ENCODE measurements around the gene CAMK2B.
A peak's percentile ranks its signal among the peaks of the same experiment; 100 is the strongest.

CAMK2B gene

DNA sequence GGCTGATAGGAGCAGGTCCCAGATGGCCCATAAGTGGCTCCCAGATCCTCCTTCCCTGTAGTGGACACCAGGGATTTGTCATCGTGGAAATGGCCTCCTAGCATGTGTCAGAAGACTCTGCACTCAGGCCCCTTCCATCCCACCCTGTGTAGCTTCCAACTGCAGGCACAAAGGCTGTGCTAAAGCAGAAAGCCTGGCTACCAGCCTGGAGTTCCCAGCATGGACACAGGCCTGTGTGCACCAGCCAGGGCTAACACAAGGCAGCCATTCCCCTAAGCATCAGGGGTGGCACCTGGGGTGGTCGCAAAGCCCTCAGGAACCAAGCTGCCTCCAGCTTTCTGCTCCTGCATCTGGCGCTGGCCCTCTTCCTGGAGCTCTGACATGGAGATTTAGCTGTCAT is 4.5 kb upstream of the CAMK2B start:
- DNase-seq: no peak

DNA sequence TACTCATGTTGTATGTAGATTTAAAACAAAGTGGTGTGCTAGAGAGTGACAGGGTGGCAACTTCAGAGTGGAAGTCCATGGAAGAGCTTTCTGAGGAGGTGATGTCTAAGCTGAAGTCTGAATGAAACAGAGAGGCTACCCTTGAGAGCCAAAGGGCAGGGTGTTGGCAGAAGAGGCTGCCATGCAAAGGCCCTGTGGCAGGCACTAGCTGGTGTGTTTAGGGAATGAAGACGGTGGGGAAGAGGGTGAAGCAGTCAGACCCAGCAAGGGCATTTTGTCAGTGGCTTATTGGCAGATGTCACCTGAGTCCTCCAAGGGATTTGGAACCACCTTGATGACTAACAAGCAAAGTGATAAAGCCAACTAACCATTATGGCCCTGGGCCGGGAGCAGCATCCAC is 3.7 kb upstream of the CAMK2B start:
- DNase-seq: no peak

DNA sequence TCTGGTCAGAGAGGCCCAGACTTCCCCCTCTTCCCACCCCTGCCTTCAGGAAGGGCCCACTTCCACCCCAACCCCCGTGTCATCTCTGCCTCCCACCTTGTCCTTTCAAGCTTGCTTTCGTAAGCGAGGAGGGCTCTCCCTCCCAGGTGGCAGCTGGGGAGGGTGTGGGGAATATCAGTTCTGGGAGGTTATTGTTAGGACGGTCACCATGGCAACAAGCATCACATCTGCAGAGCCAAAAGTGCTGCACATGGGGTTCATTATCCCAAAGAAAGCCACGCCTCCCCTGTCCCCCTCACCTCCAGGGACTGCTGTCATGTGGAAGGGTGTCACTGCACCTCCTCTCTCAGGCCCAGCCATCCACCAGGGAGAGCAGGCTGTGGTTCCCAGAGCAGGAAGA is 2.6 kb upstream of the CAMK2B start:
- DNase-seq: no peak

DNA sequence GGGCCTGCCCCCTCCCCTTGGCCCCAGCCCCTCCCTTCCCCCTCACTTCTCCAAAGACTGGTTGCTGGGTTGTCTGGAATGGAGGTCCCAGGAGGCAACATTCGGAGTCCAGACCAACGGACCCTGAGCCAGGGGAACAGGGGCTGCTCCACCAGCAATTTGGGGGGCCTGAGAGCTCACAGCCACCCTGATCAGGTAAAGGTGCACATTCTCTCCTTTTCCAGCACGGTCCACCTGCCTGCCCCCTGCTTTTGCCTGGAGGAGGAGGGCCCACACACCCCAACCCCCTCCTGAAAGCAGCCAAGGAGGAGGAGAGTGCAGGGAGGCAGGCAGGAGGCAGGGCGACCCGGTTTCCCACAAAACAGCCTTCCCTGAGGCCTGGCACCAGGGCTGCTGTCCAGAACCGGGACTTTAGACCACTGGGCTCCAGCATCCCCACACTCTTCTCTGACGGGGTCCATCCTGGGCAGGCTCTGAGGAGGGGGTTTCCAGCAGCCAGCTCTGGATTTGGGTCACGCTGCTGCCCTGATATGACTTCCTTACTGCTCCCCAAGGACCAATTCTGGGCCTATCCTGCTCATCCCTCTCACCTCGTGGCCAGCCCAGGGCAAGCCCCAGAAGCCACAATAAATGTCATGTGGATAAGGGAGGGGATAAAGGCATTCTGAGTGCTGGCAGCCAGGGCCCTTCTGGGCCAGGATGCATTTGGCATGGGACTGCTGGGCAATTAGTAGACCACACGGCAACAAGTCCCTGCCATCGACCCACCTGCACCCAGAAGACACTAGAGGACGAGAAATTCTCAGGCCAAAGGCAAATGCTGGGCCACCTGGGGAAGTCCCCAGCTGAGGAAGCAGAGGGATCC is 1.1 kb upstream of the CAMK2B start:
- no peak for DNase-seq

DNA sequence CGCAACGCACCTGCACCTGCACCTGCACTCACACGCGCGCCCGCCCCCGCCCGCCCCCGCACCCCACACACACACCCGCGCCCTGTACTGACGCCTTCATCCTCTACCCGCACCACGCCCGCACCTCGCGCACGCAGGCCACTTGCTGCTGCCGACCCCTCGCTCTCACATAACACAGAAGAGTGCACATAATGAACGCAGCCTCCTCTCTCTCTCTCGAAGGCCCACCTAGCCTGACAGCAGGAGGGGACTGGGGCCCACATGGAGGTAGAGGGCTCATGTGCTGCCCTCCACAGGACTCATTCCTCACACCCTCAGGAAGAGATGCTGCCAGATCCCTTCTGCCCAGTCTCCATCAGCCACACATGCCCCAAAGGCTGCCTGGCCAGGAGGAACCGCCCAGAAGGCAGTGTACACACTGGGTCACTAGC is 432 bp upstream of the CAMK2B start:
- no peak for DNase-seq

DNA sequence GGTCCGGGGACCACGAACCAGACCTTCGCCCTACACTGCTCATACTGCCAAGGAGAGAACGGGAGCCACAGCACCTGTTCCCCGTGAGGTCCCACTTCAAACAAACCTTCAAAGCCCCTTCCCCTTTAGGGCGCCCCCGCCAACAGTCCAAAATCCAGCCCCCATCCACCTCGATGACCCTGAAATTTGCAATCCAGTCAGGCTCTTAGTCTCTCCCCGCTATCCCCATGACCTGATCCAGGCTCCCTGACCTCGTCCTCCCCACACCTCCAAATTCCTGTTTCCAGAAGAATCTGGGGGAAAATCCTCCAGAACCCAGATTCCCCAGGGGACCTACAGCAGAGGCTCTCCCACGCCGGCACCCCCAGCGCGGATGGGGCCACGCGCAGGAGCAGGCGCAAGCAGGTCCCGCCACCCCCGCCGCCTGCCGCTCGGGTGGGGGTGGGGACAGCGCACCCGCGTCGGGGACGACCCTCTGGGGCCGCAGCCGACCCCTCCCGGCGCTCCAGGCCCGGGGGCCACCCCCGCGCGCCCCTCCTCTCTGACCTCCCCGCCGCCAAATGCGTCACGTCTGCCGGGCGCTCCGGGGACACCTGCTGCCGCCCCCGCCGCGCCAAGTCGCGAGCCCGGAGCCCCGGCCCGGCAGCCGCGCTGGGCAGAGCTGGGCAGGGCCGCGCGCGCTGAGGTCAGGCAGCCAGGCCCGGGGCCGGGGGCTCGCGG is 753 bp downstream of the CAMK2B start:
- no peak for DNase-seq

DNA sequence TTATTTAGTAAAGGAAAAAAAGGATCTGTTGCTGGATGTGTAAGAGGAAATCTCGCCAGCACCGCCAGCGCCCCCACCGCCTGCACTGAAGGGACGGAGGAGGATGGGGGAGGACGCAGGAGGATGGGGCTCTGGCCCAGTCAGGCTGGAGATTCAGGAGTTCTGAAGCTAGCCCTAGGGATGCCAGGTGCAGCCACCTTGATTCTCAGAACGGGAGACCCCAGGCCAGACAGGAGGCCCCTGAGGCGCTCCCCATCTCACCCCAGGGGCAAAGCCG is 1.3 kb downstream of the CAMK2B start:
- no peak for DNase-seq

DNA sequence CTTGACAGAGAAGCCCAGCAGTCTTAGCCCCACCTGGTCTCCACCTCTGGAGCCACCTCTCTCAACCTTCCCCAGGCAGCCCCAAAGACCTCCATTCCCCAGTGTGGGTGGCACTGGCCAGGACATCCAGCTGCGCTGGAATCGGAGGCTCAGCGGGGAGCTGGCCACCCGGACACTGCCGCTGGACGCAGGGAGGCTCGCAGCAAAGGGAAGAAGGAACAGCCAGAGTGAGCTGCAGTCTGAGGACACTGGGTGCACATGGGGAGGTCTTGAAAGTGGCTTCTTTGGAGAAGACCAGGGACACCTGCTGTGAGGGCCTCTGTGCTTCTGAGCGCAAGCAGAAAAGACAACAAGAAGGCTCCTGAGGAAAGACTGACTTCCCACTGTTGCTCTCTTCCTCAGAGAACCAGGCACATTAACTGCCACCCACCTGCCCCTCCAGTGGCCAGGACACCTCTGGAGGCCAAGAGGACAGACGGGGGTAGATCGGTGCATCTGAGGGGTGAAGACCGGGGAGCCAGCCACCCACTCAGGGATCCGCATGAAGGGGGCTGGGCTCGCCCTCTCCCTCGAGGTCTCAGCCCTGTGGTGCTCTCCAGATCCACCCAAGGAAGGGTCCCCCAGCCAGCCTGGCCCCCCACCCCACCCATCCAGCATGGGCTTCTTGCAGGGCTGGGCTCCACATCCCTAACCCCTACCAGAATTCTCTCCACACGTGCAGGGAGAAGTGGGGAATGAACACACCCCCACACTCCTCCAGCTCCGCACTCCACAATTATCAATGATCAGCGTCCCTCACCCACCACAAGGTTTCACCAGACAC is 1.8 kb downstream of the CAMK2B start:
- DNase-seq: no peak

DNA sequence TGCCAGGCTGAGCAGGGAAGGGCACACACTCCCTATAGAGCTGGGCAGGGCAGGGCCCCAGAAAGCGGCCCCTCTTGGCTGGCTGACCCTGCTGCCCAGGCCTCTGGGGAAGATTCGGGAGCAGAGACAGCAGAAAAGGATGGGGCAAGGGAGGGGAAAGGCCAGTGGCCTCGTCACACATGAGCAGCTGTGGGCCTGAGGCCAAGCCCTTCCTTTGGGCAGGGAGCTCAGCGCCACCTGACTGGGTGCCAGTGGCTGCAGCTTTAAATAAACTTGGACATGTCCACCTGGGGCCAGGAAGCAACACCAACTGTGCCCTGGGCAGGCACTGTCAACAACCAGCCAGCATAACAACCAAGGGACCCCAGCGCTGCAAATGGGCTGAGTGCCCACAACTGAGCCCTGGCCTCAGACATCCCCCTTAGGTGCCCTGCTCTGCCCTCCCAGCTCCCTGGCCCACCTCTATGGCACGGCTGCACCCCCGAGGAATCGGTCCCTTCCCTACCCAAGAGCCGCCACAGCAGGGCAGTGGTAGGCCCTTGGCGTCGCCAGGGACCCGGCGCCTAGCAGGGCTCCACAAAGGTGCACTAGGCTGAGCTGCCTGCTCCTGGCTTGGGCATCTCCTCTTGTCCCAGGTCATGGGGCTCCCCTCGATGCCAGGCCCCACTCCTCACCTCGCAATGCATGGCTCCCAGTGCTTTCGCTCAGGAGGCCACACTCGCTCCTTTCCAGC is 2.6 kb downstream of the CAMK2B start:
- DNase-seq: no peak

DNA sequence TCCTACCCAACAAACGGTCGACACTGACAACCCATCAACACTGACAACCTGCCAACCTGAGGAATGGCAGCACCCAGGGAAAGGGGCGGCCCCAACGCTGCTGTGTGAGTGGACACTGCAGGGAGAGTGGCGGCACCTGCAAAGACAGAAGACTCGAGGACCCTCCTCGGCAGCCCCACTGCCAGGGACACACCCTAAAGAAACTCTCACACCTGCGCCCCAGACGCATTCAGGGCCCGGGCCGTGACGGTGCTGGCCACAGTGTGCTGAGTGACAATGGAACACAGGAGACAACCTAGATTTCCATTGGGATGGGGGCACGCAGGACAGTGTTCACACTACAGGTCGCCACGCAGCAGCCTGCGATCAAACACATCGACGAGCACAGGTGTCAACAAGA is 3.6 kb downstream of the CAMK2B start:
- DNase-seq: no peak

DNA sequence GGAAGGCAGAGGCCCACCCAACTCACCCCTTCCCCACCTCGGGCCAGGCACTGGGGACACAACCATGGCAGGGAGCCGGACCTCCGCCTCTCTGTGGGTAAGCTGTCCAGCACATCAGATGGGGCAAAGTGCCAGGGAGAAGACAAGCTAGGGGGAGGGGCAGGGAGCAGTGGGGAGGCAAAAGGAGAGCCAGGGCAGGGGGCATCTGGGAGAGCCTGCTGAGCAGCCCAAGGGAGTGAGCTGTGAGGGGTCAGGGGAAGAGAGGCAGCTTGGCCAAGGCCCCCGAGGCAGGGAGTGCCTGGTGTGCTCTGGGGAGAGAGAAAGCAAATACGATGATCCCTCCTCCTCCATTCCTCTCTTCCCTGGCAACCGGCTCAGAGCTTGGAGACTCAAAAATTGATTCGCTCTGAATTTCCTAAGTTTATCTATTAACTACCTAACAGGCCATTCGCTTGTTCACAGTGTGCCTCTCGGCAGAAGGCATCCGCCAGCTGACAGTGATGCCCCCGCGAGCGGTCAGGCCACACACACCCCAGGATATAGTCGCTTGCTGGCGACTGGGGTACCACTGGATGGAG is 4.5 kb downstream of the CAMK2B start:
- no peak for DNase-seq

DNA sequence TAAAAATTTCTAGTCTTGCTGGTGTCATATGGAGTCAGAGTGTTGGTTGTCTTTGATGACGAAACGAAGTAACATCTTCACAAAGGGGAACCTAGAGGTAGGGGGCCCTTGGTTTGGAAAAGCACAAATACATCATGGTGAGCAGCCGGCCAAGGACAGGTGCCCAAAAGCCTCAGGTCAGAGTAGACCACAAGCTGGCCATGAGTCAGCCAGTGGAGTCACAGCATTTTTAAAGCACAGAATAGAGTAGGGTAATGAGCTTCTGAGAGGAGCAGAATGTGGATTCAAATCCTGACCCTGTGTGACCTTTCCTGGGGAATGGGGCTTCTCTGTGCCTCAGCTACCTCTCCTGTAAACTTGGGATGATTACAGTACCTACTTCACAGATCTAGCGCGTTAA is 5.3 kb downstream of the CAMK2B start:
- no peak for DNase-seq

DNA sequence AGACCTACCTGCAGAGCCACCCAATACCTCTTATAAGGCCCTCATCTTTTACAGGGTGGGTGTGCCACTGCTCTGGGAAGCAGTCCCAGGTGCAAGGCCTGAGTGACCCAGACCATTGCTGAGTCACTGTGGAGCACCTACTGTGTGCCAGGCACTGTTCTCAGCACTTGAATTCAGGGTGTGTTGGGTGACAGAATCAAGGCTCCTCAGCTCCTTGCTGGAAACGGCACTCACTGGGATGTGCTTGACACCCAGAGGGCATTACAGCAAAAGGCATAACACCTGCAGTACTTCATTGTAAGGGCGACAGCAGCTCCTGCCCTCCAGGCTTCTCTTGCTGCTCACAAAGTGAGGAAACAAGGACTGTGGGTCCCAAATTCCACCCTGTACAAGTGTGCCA is 7.1 kb downstream of the CAMK2B start:
- DNase-seq: no peak

DNA sequence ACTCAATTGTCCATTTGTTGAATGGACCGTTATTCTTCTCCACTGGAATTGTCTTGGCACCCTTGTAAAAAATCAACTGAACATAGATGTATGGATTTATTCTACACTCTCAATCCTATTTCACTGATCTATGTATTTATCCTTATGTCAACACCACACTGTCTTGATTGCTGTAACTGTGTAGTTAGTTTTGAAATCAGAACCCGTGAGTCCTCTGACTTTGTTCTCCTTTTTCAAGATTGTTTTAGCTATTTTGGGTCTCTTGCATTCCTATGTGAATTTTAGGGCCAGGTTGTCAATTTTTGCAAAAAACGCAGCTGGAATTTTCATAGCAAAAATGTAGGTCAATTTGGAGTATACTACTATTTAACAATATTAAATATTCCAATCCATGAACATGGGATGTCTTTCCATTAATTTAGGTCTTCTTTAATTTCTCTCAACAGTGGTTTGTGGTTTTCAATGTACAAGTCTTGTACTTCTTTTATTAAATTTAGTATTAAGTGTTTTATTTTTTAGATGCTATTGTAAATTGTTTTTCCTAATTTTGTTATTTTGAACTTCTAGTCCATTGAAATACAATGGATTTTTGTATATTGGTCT is 10.0 kb downstream of the CAMK2B start:
- no peak for DNase-seq

DNA sequence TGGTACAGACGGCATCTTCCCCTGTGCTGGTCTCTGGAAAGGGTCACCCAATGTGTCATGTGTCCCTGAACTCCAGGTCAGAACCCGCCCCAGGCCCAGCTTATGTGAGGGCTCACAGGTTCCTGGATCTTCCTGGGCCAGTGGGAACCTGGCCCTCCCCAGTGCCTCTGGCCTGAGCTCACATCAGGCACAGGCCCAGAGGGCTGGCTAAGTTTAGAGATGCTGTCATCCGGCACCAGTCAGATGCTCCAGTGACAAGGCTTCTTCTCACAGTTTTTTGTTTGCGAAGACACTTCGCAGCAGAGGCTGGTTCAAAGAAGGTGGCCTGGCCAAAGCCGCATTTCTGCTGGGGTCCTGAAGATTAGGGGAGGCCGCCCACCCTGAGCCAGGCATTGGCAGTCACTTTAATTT is 11.8 kb downstream of the CAMK2B start:
- no peak for DNase-seq

DNA sequence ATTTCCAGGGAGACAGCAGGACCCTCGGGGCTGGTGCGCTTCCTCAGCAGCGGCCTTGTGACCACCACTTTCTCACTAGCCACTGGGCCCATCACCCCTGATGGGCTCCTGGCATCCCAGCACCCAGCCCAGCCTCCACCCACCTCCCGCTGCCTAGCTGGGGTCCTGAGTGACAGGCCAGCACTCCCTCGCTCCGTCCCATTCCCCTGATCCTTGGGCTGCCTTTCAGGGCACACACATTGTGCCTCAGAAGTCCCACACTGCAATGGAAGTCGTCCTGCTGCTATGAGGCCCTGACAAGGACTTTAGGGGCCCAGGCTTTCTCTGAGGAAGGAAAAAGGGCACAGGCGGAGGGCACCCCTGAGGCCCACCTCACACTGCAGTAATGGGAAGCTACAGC is 12.4 kb downstream of the CAMK2B start:
- no peak for DNase-seq

DNA sequence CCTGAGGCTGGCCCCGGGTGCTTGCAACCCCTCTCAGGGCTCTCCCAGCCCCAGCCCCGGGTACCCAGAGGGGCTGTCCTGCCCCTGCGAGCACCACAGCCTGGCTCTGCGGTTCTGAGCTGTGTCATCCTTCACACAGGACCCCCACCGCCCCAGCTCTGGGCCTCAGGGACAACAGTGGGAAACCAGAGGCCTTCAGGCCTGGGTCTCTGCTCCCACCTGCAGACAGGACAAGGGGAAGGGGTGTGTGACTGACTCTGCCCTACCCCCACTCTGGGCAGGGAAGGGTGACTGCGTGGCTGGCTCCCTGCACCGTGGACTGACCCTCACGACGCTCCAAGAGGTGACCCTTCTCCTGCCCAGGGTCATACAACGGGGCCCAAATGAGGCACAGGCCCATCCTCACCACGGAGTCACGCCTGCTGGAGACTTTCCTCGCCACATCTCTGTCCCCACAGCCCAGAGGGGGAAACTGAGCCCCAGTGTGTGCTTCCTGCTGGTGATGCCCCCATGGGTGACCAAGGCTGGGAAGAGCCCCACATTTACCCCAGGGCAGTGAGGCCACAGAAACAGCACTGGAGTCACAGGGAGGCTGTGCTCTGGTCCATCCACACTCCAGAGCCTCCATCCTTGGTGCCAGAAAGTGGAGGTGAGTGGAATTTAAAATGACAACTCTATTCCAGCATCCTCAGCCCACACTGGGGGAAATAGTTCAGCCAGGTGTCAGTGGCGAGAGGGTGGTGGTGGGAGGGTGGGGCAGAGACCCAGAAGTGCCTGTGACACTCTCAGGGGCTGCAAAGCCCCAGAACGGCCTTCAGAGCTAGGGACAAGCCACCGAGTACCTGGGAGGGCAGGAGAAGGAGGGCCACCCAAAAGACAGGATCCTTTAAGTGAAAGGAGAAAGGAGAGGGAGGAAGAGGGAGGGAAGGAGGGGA is 13.6 kb downstream of the CAMK2B start:
- no peak for DNase-seq

DNA sequence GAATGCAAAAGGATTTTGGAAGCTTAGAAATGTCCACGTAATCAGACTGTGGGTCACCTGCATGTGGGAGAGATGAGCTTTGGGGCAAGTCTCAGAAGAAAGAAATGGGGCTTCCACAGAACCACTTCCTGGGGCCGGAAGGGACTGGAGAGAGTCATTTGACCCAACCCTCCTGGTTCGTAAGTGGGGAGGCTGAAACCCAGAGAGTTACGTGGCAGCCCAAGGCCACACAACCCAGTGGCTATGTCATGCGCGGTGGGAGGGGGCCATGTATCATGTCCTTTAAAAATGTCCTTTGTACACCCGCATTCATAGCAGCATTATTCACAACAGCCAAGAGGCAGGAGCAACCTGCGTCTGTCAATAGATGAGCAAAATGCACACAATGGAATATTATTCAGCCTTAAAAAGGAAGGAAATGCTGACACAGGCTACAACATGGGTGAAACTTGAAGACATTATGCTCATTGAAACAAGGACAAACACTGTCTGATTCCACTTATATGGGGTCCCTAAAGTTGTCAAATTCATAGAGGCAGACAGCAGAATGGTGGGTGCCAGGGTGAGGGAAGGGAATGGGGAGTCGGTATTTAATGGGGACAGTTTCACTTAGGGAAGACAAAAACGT is 15.1 kb downstream of the CAMK2B start:
- no peak for DNase-seq

DNA sequence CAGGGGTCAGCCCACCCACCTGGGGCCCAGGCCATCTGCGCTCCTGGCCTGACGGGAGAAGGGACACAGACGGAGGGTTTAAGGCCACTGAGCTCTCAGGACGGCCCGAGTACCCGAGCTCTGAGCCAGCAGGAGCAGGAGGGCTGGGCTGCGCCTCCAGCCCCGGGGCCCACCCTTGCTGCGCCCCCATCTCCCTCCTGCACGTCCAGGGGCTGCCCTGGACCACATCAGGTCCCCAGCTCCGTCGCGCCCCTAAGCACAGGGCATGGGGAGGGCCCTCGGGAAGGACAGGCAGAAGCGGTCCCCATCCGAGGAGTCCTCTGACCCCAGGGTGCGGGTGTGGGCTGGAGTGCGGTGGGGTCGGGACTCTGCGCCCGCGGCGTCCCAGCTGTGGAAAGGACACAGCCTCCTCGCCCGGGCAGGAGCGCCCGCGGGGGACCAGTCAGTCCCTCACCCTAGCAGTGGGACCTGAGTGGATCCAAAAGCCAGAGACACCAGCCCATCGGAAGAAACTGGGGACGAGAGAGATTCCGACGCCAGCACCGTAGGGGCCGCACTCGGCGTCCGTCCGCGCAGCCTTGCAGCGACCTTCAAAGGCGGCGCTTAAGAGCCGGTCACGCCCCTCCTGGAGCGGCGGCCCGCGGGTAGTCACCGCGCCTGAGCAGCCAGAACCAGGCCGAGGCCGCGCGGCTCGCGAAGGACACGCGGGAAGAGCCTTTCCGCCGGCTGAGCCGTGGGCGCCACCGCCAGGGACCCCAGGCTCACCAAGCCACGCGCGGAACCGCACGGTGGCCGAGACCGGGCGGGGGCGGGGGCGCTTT is 15.9 kb downstream of the CAMK2B start:
- peak; percentile 42 for DNase-seq
